DMS153 treated with DMSO at 0.1 percent for 48 hours (cell line): ENCODE measurements around the gene GRID1.

ENCODE experiments used
- DNase-seq: peaks from one replicate; lab custom pipeline; 2025; ENCODE audit not compliant: unreplicated experiment; lab: John Stamatoyannopoulos, UW

Gene GRID1

DNA sequence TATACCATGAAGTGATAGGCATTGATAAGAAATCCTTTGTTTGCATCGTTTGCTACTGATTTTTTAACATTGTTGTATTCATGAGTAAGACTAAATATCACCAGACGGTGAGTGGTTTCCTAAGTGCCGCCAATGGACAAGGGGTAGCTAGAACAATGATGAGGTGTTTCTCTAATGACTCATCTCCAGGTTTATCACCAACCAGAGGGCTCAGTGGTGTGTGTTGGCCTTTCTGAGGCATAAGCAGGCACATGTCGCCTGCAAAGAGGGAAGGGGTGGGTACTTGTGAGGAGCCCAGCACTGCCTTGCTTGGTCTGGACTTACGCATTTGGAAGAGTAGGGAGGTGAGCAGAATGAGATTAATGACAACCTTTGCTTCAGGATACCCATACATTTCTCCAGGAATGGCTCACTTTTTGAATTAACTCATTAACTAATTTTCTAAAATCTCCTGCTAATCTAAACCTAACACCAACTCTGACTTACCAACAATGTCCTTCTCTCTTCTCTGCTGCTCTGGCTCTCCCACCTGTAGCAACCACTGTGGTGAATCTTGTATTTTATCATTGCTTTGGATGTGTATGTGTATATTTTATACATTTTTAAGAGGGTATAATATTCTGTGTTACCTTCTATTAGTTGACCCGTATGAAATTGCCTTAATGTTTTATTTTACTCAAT lies 722.6 kb downstream of the GRID1 start:
- no peak for DNase-seq

DNA sequence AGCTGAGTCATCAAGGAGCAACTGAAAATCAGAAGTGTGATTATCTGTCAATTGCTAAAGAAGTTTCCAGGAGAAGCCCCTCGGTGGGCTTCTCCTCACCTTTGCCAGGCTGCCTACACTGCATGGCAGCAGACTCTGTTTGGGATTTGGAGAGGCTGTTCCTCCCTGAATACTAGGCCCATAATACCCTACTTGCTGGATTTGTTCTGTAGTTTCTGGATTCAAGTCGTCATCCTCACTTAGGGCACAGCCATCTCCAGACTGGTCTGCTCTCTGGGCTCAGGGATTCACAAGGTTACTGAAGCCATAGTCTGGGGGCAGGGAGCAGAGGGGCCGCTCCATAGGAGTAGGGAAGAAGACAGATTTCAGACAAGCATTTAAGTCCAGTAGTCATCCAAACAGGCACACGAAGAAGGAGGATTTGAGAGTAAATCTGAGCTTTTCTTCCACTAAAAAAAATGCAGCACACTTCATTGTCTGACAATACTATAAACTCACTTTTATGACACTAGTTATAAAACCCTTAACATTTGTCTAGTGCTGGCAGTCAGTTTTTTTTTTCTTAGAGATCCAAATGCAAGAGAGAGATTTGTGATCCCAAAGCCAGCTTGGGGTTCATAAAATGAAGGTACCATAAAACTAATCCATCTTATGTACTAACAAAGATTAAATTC lies 723.3 kb downstream of the GRID1 start:
- DNase-seq, result no peak

DNA sequence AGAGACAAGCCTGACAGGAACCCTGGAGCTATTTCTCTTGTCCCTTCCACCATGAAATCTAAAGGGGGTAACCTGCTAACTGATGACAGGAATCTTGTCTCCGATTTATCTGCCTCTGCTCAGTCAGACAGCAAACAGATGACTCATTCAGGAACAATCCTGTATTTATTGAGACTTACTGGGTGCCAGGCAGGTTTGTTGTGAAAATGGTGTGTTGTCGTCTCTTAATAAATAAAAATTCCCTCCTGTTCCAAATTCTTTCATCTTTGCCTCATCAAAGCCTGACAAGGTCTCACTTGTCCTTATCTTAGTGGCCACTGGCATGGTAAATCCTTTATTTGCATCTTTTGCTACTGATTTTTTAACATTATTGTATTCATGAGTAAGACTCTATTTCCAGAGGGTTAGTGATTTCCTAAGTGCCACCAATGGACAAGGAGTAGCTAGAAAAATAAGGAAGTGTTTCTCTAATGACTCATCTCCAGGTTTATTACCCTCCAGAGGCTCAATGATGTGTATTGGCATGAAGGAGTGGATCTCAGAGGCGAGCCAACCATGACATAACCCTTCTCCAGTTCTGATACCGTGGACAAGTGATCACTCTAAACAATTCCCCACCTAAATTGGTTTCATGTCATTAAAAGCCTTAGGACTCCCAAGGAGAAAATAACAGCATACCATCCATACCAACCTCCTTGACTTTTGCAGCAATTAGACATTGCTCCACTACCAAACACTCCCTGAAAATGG lies 724.0 kb downstream of the GRID1 start:
- peak; percentile 28 for DNase-seq

DNA sequence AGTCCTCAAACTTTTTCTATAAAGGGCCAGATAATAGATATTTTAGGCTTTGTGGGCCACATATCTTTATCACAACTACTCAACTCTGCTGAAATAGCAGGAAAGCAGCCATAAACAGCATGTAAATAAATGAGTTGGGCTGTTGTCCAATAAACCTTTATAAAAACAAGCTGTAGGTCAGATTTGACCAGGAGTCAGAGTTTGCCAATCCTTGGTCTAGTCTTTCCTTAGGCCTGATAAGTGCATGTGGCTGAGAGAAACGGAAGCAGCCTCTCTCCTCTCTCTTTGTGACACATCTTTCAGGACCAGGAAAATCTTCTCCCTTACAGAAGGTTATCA lies 724.5 kb downstream of the GRID1 start:
- DNase-seq, result no peak

DNA sequence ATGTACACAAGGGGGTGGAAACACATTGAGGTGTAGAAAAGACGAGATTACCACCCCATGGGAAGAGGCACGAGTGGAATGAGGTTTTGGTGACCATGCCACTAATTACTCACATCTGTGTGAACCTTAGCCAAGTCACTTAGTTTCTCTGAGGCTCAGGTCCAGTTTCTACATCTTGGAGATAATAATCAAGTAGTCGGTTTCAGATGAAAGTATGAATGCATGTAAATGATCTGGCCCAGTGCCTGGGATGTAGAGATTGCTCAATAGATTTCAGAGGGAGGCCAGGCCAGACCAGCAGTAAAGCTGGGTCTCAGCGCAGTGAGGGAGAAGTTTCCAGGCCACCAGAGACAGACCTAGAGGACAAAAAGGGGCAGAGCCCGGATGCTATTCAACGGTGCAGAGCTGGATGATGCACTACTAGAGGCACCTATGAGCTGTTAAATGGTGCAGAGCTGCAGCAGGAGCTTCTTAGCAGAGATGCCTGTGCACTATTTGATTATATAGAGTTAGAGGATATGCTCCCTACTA lies 725.1 kb downstream of the GRID1 start:
- DNase-seq, result no peak

DNA sequence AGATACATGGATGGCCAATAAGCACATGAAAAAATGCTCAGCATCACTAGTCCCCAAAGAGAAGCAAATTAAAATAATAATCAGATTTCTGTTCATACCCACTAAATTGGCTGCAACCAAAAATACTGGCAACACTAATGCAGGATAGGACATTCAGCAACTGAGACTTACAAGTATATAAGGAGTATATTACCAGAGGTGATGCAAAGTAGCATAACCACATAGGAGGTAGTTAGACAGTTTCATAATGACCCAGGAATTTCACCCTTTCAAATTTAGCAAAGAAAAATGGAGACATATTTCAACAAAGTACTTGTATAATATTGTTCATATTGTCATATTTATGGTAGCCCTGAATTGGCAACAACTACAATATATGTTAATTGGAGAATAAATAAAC lies 727.8 kb downstream of the GRID1 start:
- DNase-seq, result no peak

DNA sequence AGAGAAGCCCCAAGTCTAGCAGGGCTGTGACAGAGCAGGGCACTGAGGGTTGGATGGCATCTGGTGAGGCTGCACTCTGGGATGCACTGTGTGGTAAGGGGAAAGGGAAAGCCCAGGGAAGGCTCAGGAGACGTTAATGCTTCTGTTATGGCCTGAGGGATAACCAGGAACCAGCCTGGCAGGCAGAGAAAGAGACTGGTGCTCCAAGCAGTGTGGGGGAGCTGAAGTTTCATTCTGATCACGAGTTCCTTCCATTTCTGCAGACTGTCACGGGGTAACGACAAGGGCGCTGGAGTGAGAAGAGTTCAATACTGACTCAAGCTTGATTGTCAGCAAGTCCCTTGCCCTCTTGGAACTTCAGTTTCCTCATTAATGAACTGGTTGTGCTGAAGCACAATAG lies 730.9 kb downstream of the GRID1 start:
- no peak for DNase-seq

DNA sequence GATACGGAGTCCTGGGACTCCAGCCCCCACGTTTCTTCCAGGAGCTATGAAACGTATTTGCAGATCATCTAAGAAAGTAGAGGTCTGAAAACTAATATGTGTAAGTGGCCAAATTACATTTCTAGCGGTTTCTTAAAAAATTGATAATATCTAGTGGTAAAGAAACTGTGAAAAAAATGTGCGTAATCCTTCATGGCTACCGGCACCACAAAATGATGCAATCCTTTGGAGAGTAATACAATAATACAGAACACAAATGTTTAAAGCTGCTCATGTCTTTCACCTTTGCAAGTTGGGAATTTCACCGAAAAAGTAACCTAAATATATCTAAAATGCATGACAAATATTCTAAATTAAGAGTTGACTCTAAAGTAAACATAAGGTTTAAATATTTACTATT lies 742.1 kb downstream of the GRID1 start:
- no peak for DNase-seq

DNA sequence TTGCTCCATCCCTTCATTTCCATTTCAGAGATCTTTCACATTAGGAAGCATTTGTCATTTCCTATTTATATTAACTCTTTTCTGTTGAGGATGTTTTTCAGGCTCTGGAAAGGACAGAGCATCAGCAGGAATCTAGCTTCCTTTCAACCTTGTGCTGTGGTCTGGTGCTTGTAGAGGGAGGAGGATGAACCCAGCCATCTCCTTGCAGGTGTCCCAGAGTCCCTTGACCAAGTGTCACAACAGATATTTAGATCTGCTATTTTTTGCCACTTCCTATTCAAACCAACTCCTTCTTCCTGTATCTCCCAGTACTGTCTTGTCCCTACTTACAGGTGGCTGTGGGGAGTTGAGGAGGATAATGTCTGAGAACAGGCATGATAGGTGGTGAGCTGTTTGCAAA lies 742.8 kb downstream of the GRID1 start:
- DNase-seq, result no peak

DNA sequence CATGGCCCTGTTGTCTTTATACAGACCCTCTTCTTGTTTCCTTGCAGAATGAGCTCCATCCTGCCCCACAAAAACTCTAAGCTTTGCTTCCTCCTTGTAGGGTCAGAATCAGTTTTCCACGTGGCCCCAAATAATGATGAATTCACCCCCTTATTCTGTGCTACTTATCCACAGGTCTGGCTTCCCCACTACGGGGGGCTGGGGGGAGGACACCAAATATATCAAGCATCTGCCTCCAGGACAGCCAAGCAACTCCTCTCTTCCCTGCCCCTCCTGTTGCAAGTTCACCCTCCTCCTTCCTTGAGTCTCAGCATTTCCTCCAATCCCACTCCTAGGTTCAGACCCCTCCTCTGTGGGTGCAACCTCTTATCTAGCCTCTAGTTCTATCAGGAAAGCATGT lies 743.3 kb downstream of the GRID1 start:
- no peak for DNase-seq

DNA sequence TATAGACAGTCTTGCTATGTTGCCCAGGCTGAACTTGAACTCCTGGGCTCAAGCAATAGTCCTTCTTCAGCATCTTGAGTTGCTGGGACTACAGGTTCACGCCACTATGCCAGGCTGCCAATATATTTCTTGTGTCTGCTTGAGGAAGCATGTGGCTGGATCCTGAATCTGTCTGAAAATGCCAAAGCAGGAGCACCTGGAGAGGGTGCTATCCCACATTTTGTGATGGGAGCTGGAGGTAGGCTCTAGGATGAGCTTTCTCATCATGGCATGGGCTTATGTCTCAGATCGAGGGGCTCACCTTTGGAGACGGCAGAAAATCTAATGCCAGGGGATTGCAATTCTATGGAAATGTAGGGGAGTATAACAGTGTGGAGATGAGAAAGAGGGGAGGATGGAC lies 744.2 kb downstream of the GRID1 start:
- no peak for DNase-seq

DNA sequence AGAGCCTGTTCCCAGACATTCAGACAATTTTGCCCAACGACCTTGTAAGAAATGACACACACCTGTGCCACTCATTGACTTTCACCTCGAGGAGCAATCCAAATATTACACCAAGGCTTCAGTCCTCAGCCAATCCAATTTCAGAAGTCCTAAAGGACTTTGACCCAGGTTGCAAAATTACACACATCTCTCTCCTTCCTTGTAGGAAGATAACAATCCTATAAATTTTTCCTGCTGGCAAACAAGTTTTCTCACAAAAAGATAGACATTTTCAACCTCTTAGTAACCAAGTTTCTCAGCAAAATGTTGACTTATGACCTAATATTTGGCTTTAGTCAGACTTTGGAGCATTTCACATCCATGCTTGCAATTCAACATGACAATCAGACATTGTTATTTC lies 745.0 kb downstream of the GRID1 start:
- DNase-seq, result no peak

DNA sequence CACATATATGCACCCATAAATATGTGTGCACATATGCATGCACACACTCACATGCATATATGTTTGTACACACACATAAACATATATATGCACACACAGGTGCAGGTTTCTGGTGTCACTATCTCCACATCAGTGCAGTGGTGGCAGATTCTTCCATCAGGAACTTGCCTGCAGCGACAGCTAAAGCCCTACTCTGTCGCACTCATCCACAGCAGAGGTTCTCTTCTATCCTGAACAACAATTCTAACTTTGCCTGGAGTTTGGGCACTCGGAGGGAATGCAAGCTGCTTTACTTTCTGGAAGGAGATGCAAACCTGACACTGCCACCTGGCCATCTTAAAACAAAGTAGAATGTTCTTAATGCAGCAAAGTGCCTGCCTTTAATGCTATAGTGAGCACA lies 745.8 kb downstream of the GRID1 start:
- DNase-seq, result no peak

DNA sequence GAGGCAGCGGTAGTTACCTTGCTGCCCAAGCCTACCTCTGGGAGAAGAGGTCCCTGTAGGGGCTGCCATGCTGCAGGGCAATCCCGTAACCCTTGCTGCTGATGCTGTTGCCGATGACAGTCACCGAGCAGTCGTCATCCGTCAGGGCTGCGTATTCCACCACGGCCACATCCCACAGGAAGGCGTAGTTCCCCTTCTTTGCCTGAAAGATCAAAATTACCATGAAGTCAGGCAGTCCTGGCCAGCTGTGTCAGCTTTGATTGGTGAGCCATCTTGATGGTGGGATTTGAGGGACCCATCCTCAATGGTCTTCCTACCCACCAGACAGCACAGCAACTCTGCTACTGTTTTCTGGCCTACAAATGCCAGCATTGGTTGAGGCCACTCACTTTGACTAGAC lies 746.8 kb downstream of the GRID1 start:
- DNase-seq, result no peak

DNA sequence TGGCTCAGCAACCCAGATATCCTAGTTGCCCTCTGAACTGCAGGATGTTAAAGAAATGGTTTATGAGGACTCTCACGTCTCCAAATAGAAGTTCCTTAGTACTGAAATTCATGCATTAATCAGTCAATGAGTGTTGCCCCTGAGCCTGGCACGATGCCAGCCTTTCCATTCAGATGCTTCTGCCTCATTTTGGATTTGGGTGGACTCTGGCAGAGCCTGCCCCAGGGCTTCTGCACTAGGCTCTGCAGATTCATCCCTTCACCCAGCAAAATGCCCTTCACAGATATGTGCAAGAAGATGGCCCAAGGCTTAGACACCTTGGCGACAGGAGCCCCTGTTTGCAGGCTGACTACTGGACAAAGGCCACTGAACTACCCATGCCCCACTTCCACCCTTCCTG lies 747.8 kb downstream of the GRID1 start:
- DNase-seq, result no peak

DNA sequence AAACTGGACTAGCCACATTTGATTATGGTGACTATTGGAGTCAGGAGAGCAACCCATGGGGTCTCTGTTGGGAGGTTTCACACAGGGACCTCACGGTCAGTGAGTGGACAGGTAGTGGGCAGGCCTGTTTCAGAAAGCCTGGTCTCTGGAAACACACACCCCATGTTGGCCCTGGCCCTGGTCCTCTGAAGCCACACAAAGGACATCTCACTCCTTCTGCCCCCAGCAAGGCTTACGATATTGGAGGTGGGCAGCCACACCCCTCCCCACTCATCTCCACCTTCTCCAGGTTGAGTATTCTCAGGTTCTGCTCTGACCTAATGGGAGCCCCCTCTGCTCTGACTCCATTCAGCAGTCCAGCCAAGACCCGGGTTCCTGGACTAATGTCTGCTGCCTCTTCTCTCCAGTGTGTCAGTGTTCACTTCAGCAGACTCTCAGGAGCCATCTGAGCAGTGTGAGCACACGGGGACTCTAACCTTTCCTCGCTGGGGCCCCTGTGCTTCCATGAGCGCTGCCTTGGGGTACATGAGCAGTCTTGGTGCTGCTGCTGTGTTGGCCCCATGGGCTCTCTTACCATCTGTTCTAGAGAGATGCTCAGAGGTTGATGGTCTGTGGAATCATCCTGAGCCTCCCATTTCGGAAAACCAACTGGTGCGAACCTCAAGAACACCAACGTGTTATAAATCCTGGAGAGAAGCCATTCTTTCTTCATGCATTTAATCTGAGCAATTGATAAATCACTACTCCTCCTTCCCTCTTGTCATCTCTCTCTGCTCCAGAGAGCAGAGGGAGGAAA lies 748.6 kb downstream of the GRID1 start:
- no peak for DNase-seq

DNA sequence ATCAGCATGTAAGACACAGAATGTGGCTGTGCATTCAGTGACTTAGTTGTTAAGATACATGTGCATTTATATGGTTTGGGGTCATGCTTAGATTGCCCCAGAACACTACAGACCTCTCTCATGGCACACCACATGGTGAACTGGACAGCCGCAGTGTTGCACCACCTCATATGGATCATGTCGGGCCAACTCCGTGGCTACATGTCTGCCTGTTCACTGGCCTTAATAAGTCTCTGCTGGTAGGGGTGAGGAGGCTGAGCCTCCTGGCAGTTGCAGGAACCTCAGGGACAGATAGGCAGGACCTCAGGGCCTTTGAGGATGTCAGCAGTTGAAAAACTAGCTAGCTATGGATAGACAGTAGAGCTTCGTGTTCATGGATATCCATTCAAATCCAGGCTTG lies 751.0 kb downstream of the GRID1 start:
- DNase-seq, result no peak

DNA sequence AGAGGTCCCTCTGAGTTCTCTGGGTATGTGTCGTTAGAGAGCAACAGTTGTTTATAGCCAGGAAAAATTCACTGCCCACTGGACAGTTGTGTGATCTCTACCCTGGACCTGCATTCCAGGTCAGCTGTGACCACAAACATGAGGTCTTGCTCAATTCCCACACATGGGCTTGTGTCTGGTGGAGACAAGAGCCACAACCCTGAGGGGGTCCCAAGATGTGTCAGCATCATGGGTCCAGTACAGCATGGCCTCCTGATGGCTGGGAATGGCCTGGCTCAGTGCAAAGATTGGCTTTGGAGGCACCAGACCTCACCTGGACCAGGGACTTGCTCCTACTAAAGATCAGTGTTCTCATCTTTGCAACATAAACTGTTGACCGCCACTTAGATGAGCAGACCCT lies 751.6 kb downstream of the GRID1 start:
- DNase-seq, result no peak

DNA sequence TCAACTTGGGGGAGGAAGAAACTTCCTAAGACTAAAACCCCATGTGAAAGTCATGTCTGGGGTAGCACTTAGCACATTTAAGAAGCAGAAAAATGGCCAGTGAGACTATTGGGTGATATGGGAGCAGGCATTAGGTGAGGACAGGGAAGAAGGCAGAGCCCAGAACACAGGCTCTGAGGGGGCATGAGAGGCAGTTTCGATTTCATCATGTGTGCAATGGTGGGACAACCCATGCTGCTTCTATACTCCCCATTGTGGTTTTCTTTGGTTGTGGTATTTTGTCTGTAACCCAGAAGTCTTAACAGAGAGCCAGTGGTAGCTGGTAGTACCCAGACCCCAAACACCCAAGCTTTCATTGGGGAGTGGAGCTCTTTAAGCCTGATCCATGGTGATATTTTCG lies 752.0 kb downstream of the GRID1 start:
- no peak for DNase-seq

DNA sequence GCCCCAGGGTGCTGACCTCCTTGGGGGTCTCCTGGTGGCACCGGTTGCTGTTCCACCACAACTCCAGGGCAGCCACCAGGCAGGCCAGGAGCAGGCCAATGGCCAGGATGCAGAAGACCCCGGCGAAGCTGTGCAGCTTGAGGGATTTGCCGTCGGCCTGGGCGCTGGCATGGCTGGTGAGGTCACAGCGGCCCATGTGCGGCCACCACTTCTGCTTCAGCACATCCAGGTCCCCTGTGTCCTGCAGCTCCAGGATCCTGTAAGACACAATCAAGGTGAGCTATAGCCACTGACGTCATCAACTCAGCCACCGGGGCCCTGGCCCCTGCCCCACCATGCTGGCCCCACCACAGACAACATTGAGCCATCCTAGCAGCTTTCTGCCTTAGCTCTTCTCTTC lies 753.2 kb downstream of the GRID1 start:
- DNase-seq, result no peak

DNA sequence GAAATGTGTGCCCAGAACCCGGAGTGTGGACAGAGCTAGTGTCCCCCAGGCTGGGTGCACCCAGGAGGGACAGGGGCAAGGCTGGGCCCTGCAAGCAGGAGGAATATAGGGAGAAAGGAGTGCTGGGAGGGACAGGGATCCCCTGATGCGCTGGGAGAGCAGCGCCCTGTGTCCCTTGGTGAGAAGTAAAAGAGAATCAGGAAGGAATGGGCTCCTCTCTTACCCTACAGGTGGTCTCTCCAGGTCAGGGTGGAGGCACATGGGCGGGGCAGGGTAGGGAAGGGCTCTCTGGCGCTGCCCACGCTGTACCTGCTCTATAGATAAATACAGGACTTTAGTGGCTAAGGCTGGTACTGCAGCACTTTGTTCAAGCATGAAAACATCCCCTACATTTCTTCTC lies 753.8 kb downstream of the GRID1 start:
- no peak for DNase-seq
